ENCODE measurements around the gene ZNF385B.

The ZNF385B gene

GRCh38 chr2:179438654-179439053 lies 422.8 kb downstream of the ZNF385B start:
- no peak overlapping the region for H3K4me3 ChIP-seq (ENCODE audit: low read depth, low read length)
- TF ChIP-seq CTCF (IDR thresholded peaks at IDR 0.05; ENCODE audit: low read depth, low read length) = no peak

- no peak overlapping the region for H3K4me3 ChIP-seq (ENCODE audit: low read depth, low read length)
- no peak for TF ChIP-seq CTCF (IDR thresholded peaks at IDR 0.05; ENCODE audit: low read depth, low read length)
Observed at GRCh38 chr2:179437430-179437829, 424.0 kb downstream of the ZNF385B start.

GRCh38 chr2:179435566-179435965 lies 425.8 kb downstream of the ZNF385B start:
- no peak overlapping the region for H3K4me3 ChIP-seq (ENCODE audit: low read depth, low read length)
- TF ChIP-seq CTCF (IDR thresholded peaks at IDR 0.05; ENCODE audit: low read depth, low read length) = no peak

GRCh38 chr2:179435000-179435399 lies 426.4 kb downstream of the ZNF385B start:
- no peak for TF ChIP-seq CTCF (IDR thresholded peaks at IDR 0.05; ENCODE audit: low read depth, low read length)
- H3K4me3 ChIP-seq (ENCODE audit: low read depth, low read length) = no peak overlapping the region

- no peak for TF ChIP-seq CTCF (IDR thresholded peaks at IDR 0.05; ENCODE audit: low read depth, low read length)
- no peak overlapping the region for H3K4me3 ChIP-seq (ENCODE audit: low read depth, low read length)
Observed at GRCh38 chr2:179434357-179434756, 427.1 kb downstream of the ZNF385B start.

GRCh38 chr2:179432751-179433150 lies 428.7 kb downstream of the ZNF385B start:
- H3K4me3 ChIP-seq (ENCODE audit: low read depth, low read length) = no peak overlapping the region
- no peak for TF ChIP-seq CTCF (IDR thresholded peaks at IDR 0.05; ENCODE audit: low read depth, low read length)

GRCh38 chr2:179429597-179429996 lies 431.8 kb downstream of the ZNF385B start:
- no peak overlapping the region for H3K4me3 ChIP-seq (ENCODE audit: low read depth, low read length)
- no peak for TF ChIP-seq CTCF (IDR thresholded peaks at IDR 0.05; ENCODE audit: low read depth, low read length)
